ENCODE measurements around the gene GOSR1. TPM values are rescaled to one million over a fixed set of nuclear protein-coding genes. Genes with fewer than 3 reads are reported as not detected.
"Not testable (repeated sequence)": the region's sequence is repeated elsewhere in the genome, so short reads cannot be mapped to it uniquely, and the experiment has no call there.

Gene GOSR1
- total RNA-seq, 4 donors from 2014 or later: 36.3 to 70.4 (median 54.7) TPM

DNA sequence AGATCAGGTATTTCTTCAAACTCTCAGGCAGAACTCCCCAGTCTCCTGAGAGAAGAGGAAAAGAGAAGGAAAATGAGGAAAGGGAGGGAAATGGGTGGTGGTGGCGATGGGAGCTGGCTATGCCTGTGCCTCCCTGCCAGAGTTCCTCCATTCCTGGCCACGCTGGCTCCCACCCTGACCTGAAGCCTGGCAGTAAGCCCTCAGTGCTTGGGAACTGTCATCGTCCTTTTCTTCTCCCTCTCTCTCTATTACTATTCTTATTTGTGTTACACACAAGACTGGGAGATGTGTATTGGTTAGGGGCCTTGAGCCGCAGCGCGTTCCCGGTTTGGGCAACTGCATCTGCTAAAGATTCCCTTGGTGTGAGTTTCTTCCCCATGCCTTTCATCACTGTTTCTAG is 44.6 kb downstream of the GOSR1 start:
- 95% methylated on average over 7 of the region's 7 CpGs for WGBS, 2 donors
- no peak overlapping the region for H3K27ac ChIP-seq
- no peaks in the 10 kb centered on the region for H3K9me3 ChIP-seq
- TF ChIP-seq, protein P1, sequence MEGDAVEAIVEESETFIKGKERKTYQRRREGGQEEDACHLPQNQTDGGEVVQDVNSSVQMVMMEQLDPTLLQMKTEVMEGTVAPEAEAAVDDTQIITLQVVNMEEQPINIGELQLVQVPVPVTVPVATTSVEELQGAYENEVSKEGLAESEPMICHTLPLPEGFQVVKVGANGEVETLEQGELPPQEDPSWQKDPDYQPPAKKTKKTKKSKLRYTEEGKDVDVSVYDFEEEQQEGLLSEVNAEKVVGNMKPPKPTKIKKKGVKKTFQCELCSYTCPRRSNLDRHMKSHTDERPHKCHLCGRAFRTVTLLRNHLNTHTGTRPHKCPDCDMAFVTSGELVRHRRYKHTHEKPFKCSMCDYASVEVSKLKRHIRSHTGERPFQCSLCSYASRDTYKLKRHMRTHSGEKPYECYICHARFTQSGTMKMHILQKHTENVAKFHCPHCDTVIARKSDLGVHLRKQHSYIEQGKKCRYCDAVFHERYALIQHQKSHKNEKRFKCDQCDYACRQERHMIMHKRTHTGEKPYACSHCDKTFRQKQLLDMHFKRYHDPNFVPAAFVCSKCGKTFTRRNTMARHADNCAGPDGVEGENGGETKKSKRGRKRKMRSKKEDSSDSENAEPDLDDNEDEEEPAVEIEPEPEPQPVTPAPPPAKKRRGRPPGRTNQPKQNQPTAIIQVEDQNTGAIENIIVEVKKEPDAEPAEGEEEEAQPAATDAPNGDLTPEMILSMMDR (IDR thresholded peaks at IDR 0.05): no peak
- no peak for TF ChIP-seq POLR2A (IDR thresholded peaks at IDR 0.05)
- intact Hi-C loops (cut with DNase I): no loop called here
- DNase-seq: no peak
- H3K27me3 ChIP-seq: no peaks in the 10 kb centered on the region
- H3K4me1 ChIP-seq: no peaks in the 10 kb centered on the region
- peaks cover 18 to 21% of the 10 kb centered on the region in 2 donors for H3K36me3 ChIP-seq
- no peak overlapping the region for H3K4me3 ChIP-seq (replicated peaks in 1 of 3)

DNA sequence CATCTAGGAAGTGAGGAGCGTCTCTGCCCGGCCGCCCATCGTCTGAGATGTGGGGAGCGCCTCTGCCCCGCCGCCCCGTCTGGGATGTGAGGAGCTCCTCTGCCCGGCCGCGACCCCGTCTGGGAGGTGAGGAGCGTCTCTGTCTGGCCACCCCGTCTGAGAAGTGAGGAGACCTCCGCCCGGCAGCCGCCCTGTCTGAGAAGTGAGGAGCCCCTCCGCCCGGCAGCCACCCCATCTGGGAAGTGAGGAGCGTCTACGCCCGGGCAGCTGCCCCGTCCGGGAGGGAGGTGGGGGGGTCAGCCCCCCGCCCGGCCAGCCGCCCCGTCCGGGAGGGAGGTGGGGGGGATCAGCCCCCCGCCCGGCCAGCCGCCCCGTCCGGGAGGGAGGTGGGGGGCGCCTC is 46.0 kb downstream of the GOSR1 start:
- 99% methylated on average over 11 to 14 of the region's 35 CpGs for WGBS, 2 donors
- intact Hi-C loops (cut with DNase I); H3K4me3 ChIP-seq (replicated peaks in 1 of 3); H3K27me3 ChIP-seq; H3K27ac ChIP-seq; H3K4me1 ChIP-seq; H3K9me3 ChIP-seq; DNase-seq: not testable (repeated sequence)
- peaks cover 18 to 21% of the 10 kb centered on the region in 2 donors for H3K36me3 ChIP-seq

DNA sequence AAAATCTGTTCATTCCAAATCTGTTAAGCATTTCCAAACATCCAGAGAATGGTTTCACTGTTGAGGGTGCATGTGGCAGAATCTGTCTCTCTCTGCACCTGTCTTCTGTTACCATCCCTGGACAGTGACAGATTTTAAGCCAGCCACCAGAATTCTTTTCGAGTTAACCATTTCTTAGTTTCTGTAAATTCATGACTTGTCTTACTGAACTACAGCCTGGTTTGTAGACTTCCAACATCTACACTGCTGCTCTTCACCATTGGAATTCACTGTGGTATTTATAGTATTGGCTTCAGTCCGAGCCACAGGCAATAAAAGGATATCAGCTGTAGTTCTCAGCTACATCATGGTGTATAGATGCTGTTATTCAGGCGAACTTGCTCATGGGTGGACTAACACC is 47.6 kb downstream of the GOSR1 start:
- no peak for DNase-seq
- TF ChIP-seq, protein P1 (IDR thresholded peaks at IDR 0.05): no peak
- no peak for TF ChIP-seq POLR2A (IDR thresholded peaks at IDR 0.05)
- Histone ChIP-seq H3K9me3 (no peaks in the 10 kb centered on the region), H3K36me3 (peaks cover 18 to 21% of the 10 kb centered on the region in 2 donors), H3K27me3 (no peaks in the 10 kb centered on the region), H3K4me1 (no peaks in the 10 kb centered on the region), H3K4me3 (replicated peaks in 1 of 3) (no peak overlapping the region), H3K27ac (no peak overlapping the region)
- intact Hi-C loops (cut with DNase I): no loop called here
- 92 to 93% methylated on average over 3 of the region's 3 CpGs for WGBS, 2 donors

DNA sequence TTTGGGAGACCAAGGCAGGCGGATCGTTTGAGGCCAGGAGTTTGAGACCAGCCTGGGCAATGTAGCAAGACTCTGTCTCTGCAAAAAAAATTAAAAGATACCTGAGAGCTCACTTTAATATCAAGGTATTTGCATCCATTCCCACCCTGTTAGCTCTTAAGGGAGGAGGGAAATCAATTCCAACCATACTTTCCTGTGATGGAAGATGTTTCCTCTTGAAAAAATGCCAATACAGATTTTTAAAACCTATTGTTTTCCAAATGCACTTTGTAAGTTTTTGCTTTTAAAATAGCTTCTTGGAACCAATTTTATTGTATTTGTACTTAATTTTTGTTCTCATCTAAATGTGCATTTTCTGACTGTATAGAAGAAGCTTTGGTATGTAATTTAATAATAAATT is 49.2 kb downstream of the GOSR1 start:
- no peak for DNase-seq
- TF ChIP-seq, protein P1 (IDR thresholded peaks at IDR 0.05): no peak
- no peak for TF ChIP-seq POLR2A (IDR thresholded peaks at IDR 0.05)
- H3K4me1 ChIP-seq: no peaks in the 10 kb centered on the region
- peaks cover 11 to 14% of the 10 kb centered on the region in 2 donors for H3K36me3 ChIP-seq
- intact Hi-C loops (cut with DNase I): no loop called here
- no peaks in the 10 kb centered on the region for H3K27me3 ChIP-seq
- 93 to 97% methylated on average over 2 of the region's 2 CpGs for WGBS, 2 donors
- no peak overlapping the region for H3K27ac ChIP-seq
- no peaks in the 10 kb centered on the region for H3K9me3 ChIP-seq
- H3K4me3 ChIP-seq (replicated peaks in 1 of 3): no peak overlapping the region

DNA sequence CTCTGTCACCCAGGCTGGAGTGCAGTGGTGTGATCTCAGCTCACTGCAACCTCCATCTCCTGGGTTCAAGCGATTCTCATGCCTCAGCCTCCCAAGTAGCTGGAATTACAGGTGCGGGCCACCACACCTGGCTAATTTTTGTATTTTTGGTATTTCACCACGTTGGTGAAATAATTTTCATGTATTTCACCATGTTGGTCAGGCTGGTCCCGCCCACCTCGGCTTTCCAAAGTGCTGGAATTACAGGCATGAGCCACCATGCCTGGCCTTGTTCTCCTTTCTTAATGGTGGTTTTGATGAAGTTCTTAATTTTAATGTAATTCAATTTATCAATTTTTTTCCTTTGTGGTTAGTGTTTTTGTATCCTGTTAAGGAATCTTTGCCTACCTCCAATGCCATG is 51.5 kb downstream of the GOSR1 start:
- H3K27ac ChIP-seq; H3K4me1 ChIP-seq; intact Hi-C loops (cut with DNase I); DNase-seq; H3K9me3 ChIP-seq; H3K27me3 ChIP-seq; H3K4me3 ChIP-seq (replicated peaks in 1 of 3); H3K36me3 ChIP-seq: not testable (repeated sequence)
- 91% methylated on average over 5 of the region's 5 CpGs for WGBS, 2 donors

DNA sequence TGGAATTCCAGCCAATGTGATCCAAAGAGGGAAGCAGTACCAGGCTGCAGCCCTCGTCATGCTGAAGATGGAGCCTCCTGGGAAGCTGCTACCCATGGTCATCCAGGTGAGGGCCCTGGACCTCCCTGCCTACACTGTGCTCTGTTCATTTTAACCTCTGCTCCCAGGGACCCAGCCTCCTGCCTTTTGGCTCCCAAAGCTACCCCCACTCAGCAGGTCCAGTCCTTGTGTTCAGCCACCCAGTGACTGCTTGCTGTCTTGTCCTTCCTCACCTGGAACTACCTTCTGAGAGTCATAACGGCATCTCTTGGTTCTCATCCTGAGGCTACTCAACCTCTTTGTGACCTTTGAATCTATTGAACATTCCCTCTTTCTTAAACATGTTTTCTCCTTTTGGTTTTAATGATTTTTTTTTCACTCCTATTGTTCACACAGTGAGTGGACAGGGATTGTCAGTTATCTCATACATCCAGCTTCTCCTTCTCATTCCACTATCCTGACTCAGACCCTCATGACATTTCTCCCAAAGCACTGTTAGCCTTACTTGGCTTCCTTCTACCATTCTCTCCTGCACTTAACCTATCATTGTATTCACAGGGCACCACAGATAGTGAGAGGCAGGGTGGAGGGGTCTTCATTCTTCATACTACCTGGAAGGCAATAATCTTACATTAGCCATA is 53.3 kb downstream of the GOSR1 start:
- DNase-seq: no peak
- H3K27ac ChIP-seq: no peak overlapping the region
- no peaks in the 10 kb centered on the region for H3K9me3 ChIP-seq
- no peak for TF ChIP-seq POLR2A (IDR thresholded peaks at IDR 0.05)
- TF ChIP-seq, protein P1 (IDR thresholded peaks at IDR 0.05): no peak
- H3K4me3 ChIP-seq (replicated peaks in 1 of 3): no peak overlapping the region
- no peaks in the 10 kb centered on the region for H3K27me3 ChIP-seq
- H3K36me3 ChIP-seq: no peaks in the 10 kb centered on the region
- intact Hi-C loops (cut with DNase I): no loop called here
- H3K4me1 ChIP-seq: no peaks in the 10 kb centered on the region
- 91 to 94% methylated on average over 1 to 2 of the region's 2 CpGs for WGBS, 2 donors

All from thyroid gland (tissue), 4 donors.